ENCODE results near the gene SLC12A9.

Gene SLC12A9

GRCh38 chr7:100914879-100915447, 62.5 kb downstream of the SLC12A9 start:
- TF ChIP-seq CTCF (IDR thresholded peaks at IDR 0.05; ENCODE audit: borderline replicate concordance, insufficient read depth, low read depth, low read length): no peak
- no peak overlapping the region for H3K4me3 ChIP-seq (ENCODE audit: low read depth, low read length)
